Adrenal gland (tissue), 5 donors: ENCODE measurements around the gene SPATC1L.

Source experiments
- POLR2A ChIP-seq, 2 donors: fragments of 450-650 bp; IDR thresholded peaks; one replicate each; pipeline ENCODE4 v1.6.1; 2017; ENCODE audit warnings: antibody characterized with exemption in 2 of 2, mild to moderate bottlenecking in 2 of 2, moderate library complexity in 1 of 2
- TF ChIP-seq, protein P1 (sequence below), 6 experiments: fragments of 450-650 bp in 4 of 6; fragments of 200-600 bp in 2 of 6; sonication (generic) in 1 of 6; IDR thresholded peaks; 1 replicate in 5 of 6; 2 replicates in 1 of 6; pipeline versions ENCODE4 v1.5.1 to v1.8.0; 2016 to 2021; ENCODE audit warnings: antibody characterized with exemption in 6 of 6, mild to moderate bottlenecking in 2 of 6, moderate library complexity in 1 of 6
- donor health status: DM: no; HTN: no; CAD: no.

DNA sequence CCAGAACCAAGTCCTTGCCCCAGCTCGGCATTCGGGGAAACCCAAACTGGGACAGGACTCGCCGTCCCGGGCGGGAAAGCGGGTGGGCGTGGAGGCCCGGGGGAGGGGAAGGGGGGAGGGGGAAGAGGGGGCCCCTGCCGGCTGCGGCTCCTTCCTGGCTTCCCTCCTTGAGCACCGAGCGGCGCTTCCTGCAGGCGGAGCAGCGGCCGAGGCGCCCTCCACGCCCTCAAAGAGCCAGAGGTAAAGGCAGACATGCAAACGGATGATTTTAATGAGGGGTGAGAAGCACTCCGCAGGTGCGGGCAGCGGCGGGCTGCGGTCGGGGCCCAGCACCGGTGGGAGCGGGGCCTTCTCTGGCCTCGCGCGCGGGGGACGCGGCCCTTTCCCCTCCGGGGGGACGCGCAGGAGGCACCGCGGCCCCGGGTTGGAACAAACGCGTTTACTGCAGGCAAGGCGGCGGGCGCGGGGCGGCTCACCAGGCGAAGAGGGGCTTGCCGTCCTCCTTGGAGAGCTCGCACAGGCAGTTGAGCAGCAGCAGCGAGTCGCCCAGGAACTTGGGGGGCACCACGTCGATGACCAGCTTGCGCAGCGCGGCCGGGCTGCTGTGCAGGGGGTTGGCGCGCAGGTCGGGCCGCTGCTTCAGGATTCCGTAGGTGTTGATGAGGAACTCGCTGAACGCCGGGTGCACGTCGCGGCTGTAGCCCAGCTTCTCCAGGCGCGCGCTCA lies 23.2 kb downstream of the SPATC1L start:
- TF ChIP-seq, protein P1, sequence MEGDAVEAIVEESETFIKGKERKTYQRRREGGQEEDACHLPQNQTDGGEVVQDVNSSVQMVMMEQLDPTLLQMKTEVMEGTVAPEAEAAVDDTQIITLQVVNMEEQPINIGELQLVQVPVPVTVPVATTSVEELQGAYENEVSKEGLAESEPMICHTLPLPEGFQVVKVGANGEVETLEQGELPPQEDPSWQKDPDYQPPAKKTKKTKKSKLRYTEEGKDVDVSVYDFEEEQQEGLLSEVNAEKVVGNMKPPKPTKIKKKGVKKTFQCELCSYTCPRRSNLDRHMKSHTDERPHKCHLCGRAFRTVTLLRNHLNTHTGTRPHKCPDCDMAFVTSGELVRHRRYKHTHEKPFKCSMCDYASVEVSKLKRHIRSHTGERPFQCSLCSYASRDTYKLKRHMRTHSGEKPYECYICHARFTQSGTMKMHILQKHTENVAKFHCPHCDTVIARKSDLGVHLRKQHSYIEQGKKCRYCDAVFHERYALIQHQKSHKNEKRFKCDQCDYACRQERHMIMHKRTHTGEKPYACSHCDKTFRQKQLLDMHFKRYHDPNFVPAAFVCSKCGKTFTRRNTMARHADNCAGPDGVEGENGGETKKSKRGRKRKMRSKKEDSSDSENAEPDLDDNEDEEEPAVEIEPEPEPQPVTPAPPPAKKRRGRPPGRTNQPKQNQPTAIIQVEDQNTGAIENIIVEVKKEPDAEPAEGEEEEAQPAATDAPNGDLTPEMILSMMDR (IDR thresholded peaks at IDR 0.05), result no peak
- TF ChIP-seq POLR2A (IDR thresholded peaks at IDR 0.05), result no peak
